NT2/D1 (cell line): Measurements from ENCODE around the gene KIAA1217.

Experiments used
- DNase-seq: peaks from one replicate; pipeline ENCODE4 v3.0.0-alpha.2; 2011; ENCODE audit warnings: low read depth, low spot score
- H3K27me3 ChIP-seq: 2 replicates; pipeline ENCODE4 v1.6.0; 2011; ENCODE audit warnings: mild to moderate bottlenecking; ENCODE audit not compliant: insufficient read length, insufficient read depth
- H3K36me3 ChIP-seq: 2 replicates; pipeline ENCODE4 v1.6.1; 2011; ENCODE audit warnings: mild to moderate bottlenecking, low read length, mixed read lengths; ENCODE audit not compliant: insufficient read depth, insufficient read length
- H3K4me1 ChIP-seq: 2 replicates; pipeline ENCODE4 v1.5.1; 2011; ENCODE audit not compliant: insufficient read depth, insufficient read length
- H3K4me3 ChIP-seq: 2 replicates; pipeline ENCODE4 v1.5.1; 2011; ENCODE audit warnings: low read depth; ENCODE audit not compliant: insufficient read length
- H3K9ac ChIP-seq: 2 replicates; pipeline ENCODE4 v1.6.0; 2011; ENCODE audit warnings: low read depth; ENCODE audit not compliant: insufficient read length
- H3K9me3 ChIP-seq: 2 replicates; pipeline ENCODE4 v1.5.1; 2011; ENCODE audit warnings: mild to moderate bottlenecking, low read length; ENCODE audit not compliant: insufficient read depth
- SUZ12 ChIP-seq: IDR thresholded peaks from 2 replicates; pipeline ENCODE4 v1.6.1; 2011; ENCODE audit not compliant: insufficient read length, insufficient read depth; ENCODE audit errors: extremely low read depth
- YY1 ChIP-seq: IDR thresholded peaks from 2 replicates; pipeline ENCODE4 v1.6.1; 2011; ENCODE audit not compliant: insufficient read length, insufficient read depth
- ZNF274 ChIP-seq: IDR thresholded peaks from 2 replicates; pipeline ENCODE4 v1.6.1; 2011; ENCODE audit warnings: mild to moderate bottlenecking, low read depth, low read length

KIAA1217 gene

DNA sequence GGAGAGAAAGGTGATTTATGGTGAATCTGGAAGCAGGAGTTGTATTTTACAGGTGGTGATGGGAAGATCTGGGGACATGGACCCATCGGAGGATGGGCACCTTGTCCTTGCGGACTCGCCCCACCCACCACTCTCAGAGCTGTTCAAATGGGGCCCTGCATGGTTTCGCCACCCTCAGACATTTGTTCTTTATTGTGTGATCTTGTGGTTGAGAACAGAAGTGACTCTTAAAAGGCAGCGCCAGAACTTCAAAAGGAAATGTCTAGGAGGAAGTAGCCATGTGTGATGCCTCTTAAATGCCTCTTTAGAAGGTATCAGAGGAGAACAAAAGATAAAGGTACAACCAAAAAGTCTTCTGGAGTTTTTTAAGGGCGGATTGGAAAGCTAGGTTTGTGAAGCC, 205.7 kb downstream of the KIAA1217 start:
- no peak for TF ChIP-seq ZNF274
- TF ChIP-seq YY1: no peak
- TF ChIP-seq SUZ12: no peak
- H3K9ac ChIP-seq: no peak overlapping the region
- H3K9me3 ChIP-seq: peaks cover 8% of the 10 kb centered on the region; the same call in 1 of the 2 replicates
- peaks cover 7% of the 10 kb centered on the region for H3K36me3 ChIP-seq
- no peaks in the 10 kb centered on the region for H3K27me3 ChIP-seq
- no peak overlapping the region for H3K4me3 ChIP-seq
- peaks cover 4% of the 10 kb centered on the region for H3K4me1 ChIP-seq
- no peak for DNase-seq

DNA sequence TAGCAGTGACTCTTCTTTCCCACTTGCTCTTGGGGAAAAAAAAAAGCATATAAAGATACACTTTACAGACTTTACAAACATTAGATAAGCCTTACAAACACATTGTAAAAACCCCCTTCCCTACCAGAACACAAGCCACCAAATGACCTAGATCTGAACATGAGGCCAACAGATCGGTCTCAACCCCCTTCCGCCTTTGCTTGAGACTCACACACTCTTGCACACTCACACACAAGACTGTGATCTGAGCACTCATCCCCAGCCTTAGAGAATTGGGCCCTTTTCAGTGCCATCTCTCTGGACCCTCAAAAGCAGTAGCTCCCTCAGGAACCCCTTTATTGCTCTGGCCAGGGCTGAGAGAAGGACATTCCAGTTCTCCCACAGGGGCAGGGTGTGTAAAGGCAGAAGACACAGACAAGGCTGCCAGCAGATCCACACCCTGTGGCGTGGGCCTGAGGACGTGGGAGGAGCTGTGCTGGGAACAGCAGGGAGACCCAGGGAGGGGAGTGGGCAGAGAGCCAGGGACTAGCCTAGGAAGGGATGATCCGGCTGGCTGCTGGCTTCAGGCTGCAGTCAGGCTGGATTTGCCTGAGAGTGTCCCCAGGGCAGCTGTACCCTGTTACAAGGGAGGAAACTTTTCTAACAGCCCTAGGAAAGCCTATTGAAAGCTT, 206.7 kb downstream of the KIAA1217 start:
- peaks cover 7% of the 10 kb centered on the region for H3K36me3 ChIP-seq
- TF ChIP-seq SUZ12 (no peak), YY1 (no peak), ZNF274 (no peak)
- no peaks in the 10 kb centered on the region for H3K27me3 ChIP-seq
- H3K4me1 ChIP-seq: peaks cover 4% of the 10 kb centered on the region
- H3K9me3 ChIP-seq: peaks cover 8% of the 10 kb centered on the region; the same call in 1 of the 2 replicates
- H3K4me3 ChIP-seq: no peak overlapping the region
- no peak for DNase-seq
- no peak overlapping the region for H3K9ac ChIP-seq

DNA sequence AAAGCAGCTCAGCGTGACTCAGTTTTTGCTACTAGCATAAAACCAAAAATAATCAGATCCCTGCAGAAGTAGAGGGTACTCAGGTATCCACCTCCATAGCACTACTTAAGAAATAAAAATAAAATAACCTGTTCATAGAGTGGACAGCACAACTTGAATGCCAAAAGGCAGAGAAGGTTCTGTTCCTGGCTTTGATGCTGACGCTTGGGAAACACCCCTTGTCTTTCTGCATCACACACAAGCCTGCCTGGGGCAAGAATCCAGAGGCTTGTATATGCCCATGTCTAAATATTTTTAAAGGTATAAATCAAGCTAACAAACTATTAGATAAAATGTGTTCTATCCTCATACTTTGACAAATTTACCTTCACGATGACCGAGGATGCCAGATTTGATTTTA, 207.3 kb downstream of the KIAA1217 start:
- Histone ChIP-seq H3K27me3 (no peaks in the 10 kb centered on the region), H3K4me3 (no peak overlapping the region), H3K9me3 (peaks cover 8% of the 10 kb centered on the region; the same call in 1 of the 2 replicates), H3K4me1 (peaks cover 4% of the 10 kb centered on the region), H3K9ac (no peak overlapping the region), H3K36me3 (peaks cover 7% of the 10 kb centered on the region)
- no peak for TF ChIP-seq ZNF274
- no peak for TF ChIP-seq SUZ12
- no peak for TF ChIP-seq YY1
- DNase-seq: no peak

DNA sequence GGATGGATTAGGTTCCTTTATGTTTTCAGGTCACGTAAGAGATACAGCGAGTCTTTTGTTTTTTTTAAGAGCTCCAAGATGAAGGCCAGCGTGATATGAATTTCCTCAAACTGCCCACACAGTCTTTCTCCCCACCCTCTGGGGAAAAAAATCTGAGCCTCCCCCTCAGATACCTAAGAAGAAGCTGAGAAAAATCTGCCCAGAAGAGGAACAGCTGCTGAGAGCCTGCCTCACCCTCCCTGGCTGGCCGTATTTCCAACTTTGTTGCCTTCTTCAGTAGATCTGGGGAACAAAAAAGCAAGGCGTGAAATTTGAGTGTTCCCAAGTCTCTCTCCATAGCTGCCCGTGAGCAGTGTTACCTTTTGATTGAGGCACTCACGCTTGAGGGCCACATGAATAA, 208.1 kb downstream of the KIAA1217 start:
- peaks cover 8% of the 10 kb centered on the region; the same call in 1 of the 2 replicates for H3K9me3 ChIP-seq
- TF ChIP-seq YY1 (no peak), SUZ12 (no peak), ZNF274 (no peak)
- peaks cover 4% of the 10 kb centered on the region for H3K4me1 ChIP-seq
- H3K27me3 ChIP-seq: no peaks in the 10 kb centered on the region
- H3K36me3 ChIP-seq: peaks cover 7% of the 10 kb centered on the region
- no peak for DNase-seq
- H3K9ac ChIP-seq: no peak overlapping the region
- no peak overlapping the region for H3K4me3 ChIP-seq

DNA sequence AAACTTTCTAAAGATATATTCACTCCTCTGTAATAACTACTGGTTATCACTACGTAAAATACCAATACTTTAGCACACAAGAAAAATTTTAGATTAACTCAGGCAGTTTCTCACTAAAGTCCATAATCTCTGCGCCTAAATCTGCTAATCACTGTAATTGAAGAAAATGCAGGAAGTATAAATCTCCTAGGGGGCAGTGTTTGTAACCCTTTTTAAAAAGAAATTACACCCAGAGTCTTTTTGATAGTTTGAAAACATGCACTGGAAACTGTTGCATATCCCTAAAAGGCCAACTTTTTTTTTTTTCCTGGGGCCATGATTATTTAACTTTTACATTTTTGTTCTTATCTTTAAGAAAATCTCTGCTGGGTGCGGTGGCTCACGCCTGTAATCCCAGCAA, 209.6 kb downstream of the KIAA1217 start:
- H3K27me3 ChIP-seq: no peaks in the 10 kb centered on the region

DNA sequence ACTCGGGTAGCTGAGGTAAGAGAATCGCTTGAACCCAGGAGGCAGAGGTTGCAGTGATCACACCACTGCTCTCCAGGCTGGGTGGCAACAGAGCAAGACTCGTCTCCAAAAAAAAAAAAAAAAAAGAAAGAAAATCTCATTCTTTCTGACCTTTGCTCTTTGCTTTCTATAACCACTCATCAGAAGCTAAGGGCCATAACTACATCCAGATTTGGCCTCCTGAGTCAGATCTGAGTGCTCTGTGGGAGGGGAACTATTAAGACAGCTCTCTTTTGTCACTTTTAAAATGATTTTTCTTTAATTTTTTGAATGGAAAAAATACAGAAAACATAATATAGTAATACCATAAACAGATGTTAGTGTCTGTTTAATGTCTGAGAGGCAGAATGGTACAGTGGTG, 210.1 kb downstream of the KIAA1217 start:
- TF ChIP-seq SUZ12: no peak
- DNase-seq: no peak
- Histone ChIP-seq H3K9ac (no peak overlapping the region), H3K36me3 (peaks cover 3% of the 10 kb centered on the region), H3K4me1 (peaks cover 4% of the 10 kb centered on the region), H3K9me3 (no peaks in the 10 kb centered on the region), H3K4me3 (no peak overlapping the region), H3K27me3 (no peaks in the 10 kb centered on the region)

More for the DNA sequence above, 209.6 kb downstream of the KIAA1217 start:
- TF ChIP-seq YY1: no peak
- TF ChIP-seq ZNF274: no peak
- no peak for TF ChIP-seq SUZ12
- no peak overlapping the region for H3K4me3 ChIP-seq
- peaks cover 4% of the 10 kb centered on the region; the same call in 1 of the 2 replicates for H3K9me3 ChIP-seq
- H3K9ac ChIP-seq: no peak overlapping the region
- peaks cover 3% of the 10 kb centered on the region for H3K36me3 ChIP-seq
- DNase-seq: no peak
- H3K4me1 ChIP-seq: peaks cover 4% of the 10 kb centered on the region

DNA sequence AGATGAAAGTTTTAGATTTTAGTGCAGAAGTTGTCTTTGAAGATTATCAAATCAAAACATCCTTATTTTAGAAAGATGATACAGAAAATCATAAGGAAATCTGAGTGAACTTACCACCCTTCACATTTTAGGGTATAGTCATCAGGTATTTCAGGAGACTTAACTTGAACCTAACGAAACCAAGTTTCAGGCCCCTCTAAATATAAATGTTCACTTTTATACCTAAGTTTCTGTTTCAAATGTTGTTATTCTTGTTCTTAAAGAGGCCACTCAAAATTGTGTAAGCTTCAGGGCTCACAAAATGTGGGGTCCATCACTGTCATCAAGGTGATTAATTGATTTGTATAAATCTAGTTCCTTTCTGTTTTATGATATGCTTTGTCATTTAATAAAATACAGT, 216.2 kb downstream of the KIAA1217 start:
- no peak for DNase-seq
- Histone ChIP-seq H3K36me3 (peaks cover 2% of the 10 kb centered on the region), H3K9ac (no peak overlapping the region), H3K27me3 (no peaks in the 10 kb centered on the region), H3K4me3 (no peak overlapping the region), H3K4me1 (no peaks in the 10 kb centered on the region), H3K9me3 (no peaks in the 10 kb centered on the region)
- no peak for TF ChIP-seq SUZ12
- no peak for TF ChIP-seq YY1
- no peak for TF ChIP-seq ZNF274
